Coronary artery (tissue), 2 donors: ENCODE measurements around the gene FAF2.
"Not testable (repeated sequence)": the region's sequence is repeated elsewhere in the genome, so short reads cannot be mapped to it uniquely, and the experiment has no call there.

Experiments used
- DNase-seq: peaks from one replicate; pipeline ENCODE4 v3.0.0-alpha.2; 2017; ENCODE audit warnings: low spot score
- H3K27ac ChIP-seq, 2 donors: fragments of 200-600 bp; sonication (generic); one replicate each; pipeline ENCODE4 v1.5.1; 2016 to 2019
- H3K4me3 ChIP-seq: fragments of 200-600 bp; sonication (generic); 2 replicates; pipeline ENCODE4 v1.5.1; 2016; ENCODE audit warnings: mild to moderate bottlenecking, moderate library complexity
- CTCF ChIP-seq: fragments of 200-600 bp; sonication (generic); IDR thresholded peaks from one replicate; pipeline ENCODE4 v1.5.1; 2019; ENCODE audit warnings: antibody characterized with exemption

The FAF2 gene

GRCh38 chr5:176471098-176471497 is 22.9 kb downstream of the FAF2 start:
- TF ChIP-seq CTCF = no peak
- no peak for DNase-seq
- Histone ChIP-seq H3K27ac (no peak overlapping the region), H3K4me3 (no peak overlapping the region)

GRCh38 chr5:176473335-176474006 is 25.3 kb downstream of the FAF2 start:
- no peak for DNase-seq

GRCh38 chr5:176474476-176474875 is 26.3 kb downstream of the FAF2 start:
- H3K27ac ChIP-seq = no peak overlapping the region
- no peak for DNase-seq
- TF ChIP-seq CTCF = no peak
- H3K4me3 ChIP-seq = no peak overlapping the region

More at GRCh38 chr5:176473335-176474006, 25.3 kb downstream of the FAF2 start:
- TF ChIP-seq CTCF = no peak
- Histone ChIP-seq H3K27ac (no peak overlapping the region), H3K4me3 (no peak overlapping the region)

GRCh38 chr5:176481711-176482110 is 33.5 kb downstream of the FAF2 start:
- no peak for DNase-seq
- no peak for TF ChIP-seq CTCF
- Histone ChIP-seq H3K27ac (no peak overlapping the region), H3K4me3 (no peak overlapping the region)

GRCh38 chr5:176485176-176485575 is 37.0 kb downstream of the FAF2 start:
- Histone ChIP-seq H3K27ac (no peak overlapping the region), H3K4me3 (no peak overlapping the region)
- no peak for DNase-seq
- no peak for TF ChIP-seq CTCF

- TF ChIP-seq CTCF = no peak
- no peak overlapping the region for H3K4me3 ChIP-seq
- no peak overlapping the region for H3K27ac ChIP-seq
- DNase-seq = no peak
Observed at GRCh38 chr5:176486189-176486757, 38.1 kb downstream of the FAF2 start.

- DNase-seq, H3K27ac ChIP-seq, H3K4me3 ChIP-seq: not testable (repeated sequence)
Observed at GRCh38 chr5:176487160-176487559, 39.0 kb downstream of the FAF2 start.
